Measurements from ENCODE around the gene TERB2. TPM values are rescaled to one million over a fixed set of nuclear protein-coding genes. Genes with fewer than 3 reads are reported as not detected.
"Not testable (repeated sequence)": the region's sequence is repeated elsewhere in the genome, so short reads cannot be mapped to it uniquely, and the experiment has no call there.

The TERB2 gene
- total RNA-seq = not detected

GRCh38 chr15:44956388-44956787 is at the start of gene TERB2:
TSS of gene TERB2 (plus strand) at chr15:44956687. CDS start at chr15:44956719, 32 bp downstream.
- no peak for DNase-seq (ENCODE audit: low spot score)

- DNase-seq (ENCODE audit: low spot score) = no peak
Measured at GRCh38 chr15:44909423-44909822, 47.1 kb upstream of the TERB2 start.

GRCh38 chr15:44910981-44911625 is 45.4 kb upstream of the TERB2 start:
- DNase-seq (ENCODE audit: low spot score) = no peak

GRCh38 chr15:44912186-44912585 is 44.3 kb upstream of the TERB2 start:
- DNase-seq (ENCODE audit: low spot score) = not testable (repeated sequence)

GRCh38 chr15:44912974-44913448 is 43.5 kb upstream of the TERB2 start:
- DNase-seq (ENCODE audit: low spot score) = not testable (repeated sequence)

- DNase-seq (ENCODE audit: low spot score) = no peak
Measured at GRCh38 chr15:44918136-44918535, 38.4 kb upstream of the TERB2 start.

GRCh38 chr15:44928658-44929057 is 27.8 kb upstream of the TERB2 start:
- not testable (repeated sequence) for DNase-seq (ENCODE audit: low spot score)

GRCh38 chr15:44930283-44930682 is 26.2 kb upstream of the TERB2 start:
- DNase-seq (ENCODE audit: low spot score) = not testable (repeated sequence)

- DNase-seq (ENCODE audit: low spot score) = not testable (repeated sequence)
Measured at GRCh38 chr15:44958302-44958701, 1.8 kb downstream of the TERB2 start.

GRCh38 chr15:44968475-44968874 is 12.0 kb downstream of the TERB2 start:
- no peak for DNase-seq (ENCODE audit: low spot score)

GRCh38 chr15:44971036-44971435 is 14.5 kb downstream of the TERB2 start:
- DNase-seq (ENCODE audit: low spot score) = no peak

GRCh38 chr15:44976183-44976582 is 19.7 kb downstream of the TERB2 start:
- not testable (repeated sequence) for DNase-seq (ENCODE audit: low spot score)

- not testable (repeated sequence) for DNase-seq (ENCODE audit: low spot score)
Measured at GRCh38 chr15:44977781-44978180, 21.3 kb downstream of the TERB2 start.

GRCh38 chr15:44979617-44980339 is 23.3 kb downstream of the TERB2 start:
- not testable (repeated sequence) for DNase-seq (ENCODE audit: low spot score)

- DNase-seq (ENCODE audit: low spot score) = not testable (repeated sequence)
Measured at GRCh38 chr15:44984144-44984543, 27.7 kb downstream of the TERB2 start.

- DNase-seq (ENCODE audit: low spot score) = not testable (repeated sequence)
Measured at GRCh38 chr15:44986346-44987055, 30.0 kb downstream of the TERB2 start.

GRCh38 chr15:44987711-44988110 is 31.2 kb downstream of the TERB2 start:
- not testable (repeated sequence) for DNase-seq (ENCODE audit: low spot score)

GRCh38 chr15:44988184-44988869 is 31.8 kb downstream of the TERB2 start:
- not testable (repeated sequence) for DNase-seq (ENCODE audit: low spot score)

GRCh38 chr15:44988870-44989219 is 32.4 kb downstream of the TERB2 start:
- DNase-seq (ENCODE audit: low spot score) = not testable (repeated sequence)

- not testable (repeated sequence) for DNase-seq (ENCODE audit: low spot score)
Measured at GRCh38 chr15:44997632-44998031, 41.1 kb downstream of the TERB2 start.

GRCh38 chr15:44999105-44999504 is 42.6 kb downstream of the TERB2 start:
- no peak for DNase-seq (ENCODE audit: low spot score)

GRCh38 chr15:45001180-45001579 is 44.7 kb downstream of the TERB2 start:
- DNase-seq (ENCODE audit: low spot score) = not testable (repeated sequence)

Measured in mucosa of gallbladder (tissue), 1 donor.